GM12878 (cell line): ENCODE data around the gene TRIP6.

Experiments used
- CTCF ChIP-seq, 3 experiments: IDR thresholded peaks in 2 of 3; conservative IDR thresholded peaks in 1 of 3; 2 replicates each; pipeline ENCODE4 v1.5.1; 2011; ENCODE audit warnings: low read depth in 3 of 3, low read length in 3 of 3, mild to moderate bottlenecking in 3 of 3, control low read depth in 2 of 3, moderate library complexity in 2 of 3, inconsistent platforms in 1 of 3, mixed read lengths in 1 of 3; ENCODE audit not compliant: control insufficient read depth in 2 of 3, insufficient read depth in 1 of 3; ENCODE audit errors: extremely low read depth in 1 of 3
- EP300 ChIP-seq, 2 experiments: fragments of 150-350 bp in 1 of 2; IDR thresholded peaks; 2 replicates each; pipeline ENCODE4 v1.6.1; 2011 to 2012; ENCODE audit warnings: low read depth in 2 of 2, low read length in 2 of 2, borderline replicate concordance in 1 of 2, improper control_type of control experiment in 1 of 2, inconsistent platforms in 1 of 2; ENCODE audit not compliant: control insufficient read depth in 1 of 2
- FOXK2 ChIP-seq: fragments of 450-650 bp; IDR thresholded peaks from 2 replicates; pipeline ENCODE4 v1.6.1; 2017; ENCODE audit warnings: mild to moderate bottlenecking, moderate library complexity
- HDGF ChIP-seq: fragments of 450-650 bp; IDR thresholded peaks from 2 replicates; pipeline ENCODE4 v1.6.1; 2016; ENCODE audit warnings: antibody characterized with exemption
- MTA2 ChIP-seq: fragments of 450-650 bp; IDR thresholded peaks from 2 replicates; pipeline ENCODE4 v1.6.1; 2016; ENCODE audit warnings: low read depth, mild to moderate bottlenecking, moderate library complexity
- MXI1 ChIP-seq: fragments of 150-350 bp; IDR thresholded peaks from 2 replicates; pipeline ENCODE4 v1.6.1; 2011; ENCODE audit warnings: low read depth, mild to moderate bottlenecking, inconsistent platforms, low read length, improper control_type of control experiment
- POLR2AphosphoS5 ChIP-seq: IDR thresholded peaks from 2 replicates; pipeline ENCODE4 v1.6.1; 2011; ENCODE audit warnings: mild to moderate bottlenecking, low read length, inconsistent platforms
- USF2 ChIP-seq: IDR thresholded peaks from 2 replicates; pipeline ENCODE4 v1.6.1; 2011; ENCODE audit warnings: low read depth, low read length, improper control_type of control experiment, borderline replicate concordance
- ZNF592 ChIP-seq: fragments of 450-650 bp; IDR thresholded peaks from 2 replicates; pipeline ENCODE4 v1.6.1; 2017; ENCODE audit warnings: mild to moderate bottlenecking, moderate library complexity
- TF ChIP-seq, protein P1 (sequence below): fragments of 450-650 bp; IDR thresholded peaks from 2 replicates; pipeline ENCODE4 v1.6.1; 2016; ENCODE audit warnings: mild to moderate bottlenecking
- TF ChIP-seq, protein P2 (sequence below): IDR thresholded peaks from 2 replicates; pipeline ENCODE4 v1.6.1; 2012; ENCODE audit warnings: low read depth, low read length, improper control_type of control experiment
- TF ChIP-seq, protein P3 (sequence below): IDR thresholded peaks from 2 replicates; pipeline ENCODE4 v1.6.1; 2012; ENCODE audit warnings: mild to moderate bottlenecking, low read depth, low read length

GRCh38 chr7:100885440-100886141 is 18.4 kb downstream of the TRIP6 start:
- TF ChIP-seq CTCF (IDR thresholded peaks at IDR 0.05 in 2 of 3, conservative IDR thresholded peaks at IDR 0.05 in 1 of 3; ENCODE audit: control insufficient read depth in 2 of 3, extremely low read depth in 1 of 3, insufficient read depth in 1 of 3, low read depth in 3 of 3, low read length in 3 of 3), result no peak
- no peak for TF ChIP-seq EP300 (IDR thresholded peaks at IDR 0.05; ENCODE audit: borderline replicate concordance in 1 of 2, control insufficient read depth in 1 of 2, low read depth in 2 of 2, low read length in 2 of 2)
- no peak for TF ChIP-seq MTA2
- no peak for TF ChIP-seq POLR2AphosphoS5
- no peak for TF ChIP-seq HDGF
- no peak for TF ChIP-seq MXI1
- TF ChIP-seq FOXK2, result no peak
- TF ChIP-seq, protein P1, sequence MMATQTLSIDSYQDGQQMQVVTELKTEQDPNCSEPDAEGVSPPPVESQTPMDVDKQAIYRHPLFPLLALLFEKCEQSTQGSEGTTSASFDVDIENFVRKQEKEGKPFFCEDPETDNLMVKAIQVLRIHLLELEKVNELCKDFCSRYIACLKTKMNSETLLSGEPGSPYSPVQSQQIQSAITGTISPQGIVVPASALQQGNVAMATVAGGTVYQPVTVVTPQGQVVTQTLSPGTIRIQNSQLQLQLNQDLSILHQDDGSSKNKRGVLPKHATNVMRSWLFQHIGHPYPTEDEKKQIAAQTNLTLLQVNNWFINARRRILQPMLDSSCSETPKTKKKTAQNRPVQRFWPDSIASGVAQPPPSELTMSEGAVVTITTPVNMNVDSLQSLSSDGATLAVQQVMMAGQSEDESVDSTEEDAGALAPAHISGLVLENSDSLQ, result no peak
- TF ChIP-seq USF2, result no peak
- TF ChIP-seq, protein P2, sequence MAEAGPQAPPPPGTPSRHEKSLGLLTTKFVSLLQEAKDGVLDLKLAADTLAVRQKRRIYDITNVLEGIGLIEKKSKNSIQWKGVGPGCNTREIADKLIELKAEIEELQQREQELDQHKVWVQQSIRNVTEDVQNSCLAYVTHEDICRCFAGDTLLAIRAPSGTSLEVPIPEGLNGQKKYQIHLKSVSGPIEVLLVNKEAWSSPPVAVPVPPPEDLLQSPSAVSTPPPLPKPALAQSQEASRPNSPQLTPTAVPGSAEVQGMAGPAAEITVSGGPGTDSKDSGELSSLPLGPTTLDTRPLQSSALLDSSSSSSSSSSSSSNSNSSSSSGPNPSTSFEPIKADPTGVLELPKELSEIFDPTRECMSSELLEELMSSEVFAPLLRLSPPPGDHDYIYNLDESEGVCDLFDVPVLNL, result no peak
- TF ChIP-seq ZNF592, result no peak
- TF ChIP-seq, protein P3, sequence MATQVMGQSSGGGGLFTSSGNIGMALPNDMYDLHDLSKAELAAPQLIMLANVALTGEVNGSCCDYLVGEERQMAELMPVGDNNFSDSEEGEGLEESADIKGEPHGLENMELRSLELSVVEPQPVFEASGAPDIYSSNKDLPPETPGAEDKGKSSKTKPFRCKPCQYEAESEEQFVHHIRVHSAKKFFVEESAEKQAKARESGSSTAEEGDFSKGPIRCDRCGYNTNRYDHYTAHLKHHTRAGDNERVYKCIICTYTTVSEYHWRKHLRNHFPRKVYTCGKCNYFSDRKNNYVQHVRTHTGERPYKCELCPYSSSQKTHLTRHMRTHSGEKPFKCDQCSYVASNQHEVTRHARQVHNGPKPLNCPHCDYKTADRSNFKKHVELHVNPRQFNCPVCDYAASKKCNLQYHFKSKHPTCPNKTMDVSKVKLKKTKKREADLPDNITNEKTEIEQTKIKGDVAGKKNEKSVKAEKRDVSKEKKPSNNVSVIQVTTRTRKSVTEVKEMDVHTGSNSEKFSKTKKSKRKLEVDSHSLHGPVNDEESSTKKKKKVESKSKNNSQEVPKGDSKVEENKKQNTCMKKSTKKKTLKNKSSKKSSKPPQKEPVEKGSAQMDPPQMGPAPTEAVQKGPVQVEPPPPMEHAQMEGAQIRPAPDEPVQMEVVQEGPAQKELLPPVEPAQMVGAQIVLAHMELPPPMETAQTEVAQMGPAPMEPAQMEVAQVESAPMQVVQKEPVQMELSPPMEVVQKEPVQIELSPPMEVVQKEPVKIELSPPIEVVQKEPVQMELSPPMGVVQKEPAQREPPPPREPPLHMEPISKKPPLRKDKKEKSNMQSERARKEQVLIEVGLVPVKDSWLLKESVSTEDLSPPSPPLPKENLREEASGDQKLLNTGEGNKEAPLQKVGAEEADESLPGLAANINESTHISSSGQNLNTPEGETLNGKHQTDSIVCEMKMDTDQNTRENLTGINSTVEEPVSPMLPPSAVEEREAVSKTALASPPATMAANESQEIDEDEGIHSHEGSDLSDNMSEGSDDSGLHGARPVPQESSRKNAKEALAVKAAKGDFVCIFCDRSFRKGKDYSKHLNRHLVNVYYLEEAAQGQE, result no peak
